Measurements from ENCODE around the gene MNT.

DNA sequence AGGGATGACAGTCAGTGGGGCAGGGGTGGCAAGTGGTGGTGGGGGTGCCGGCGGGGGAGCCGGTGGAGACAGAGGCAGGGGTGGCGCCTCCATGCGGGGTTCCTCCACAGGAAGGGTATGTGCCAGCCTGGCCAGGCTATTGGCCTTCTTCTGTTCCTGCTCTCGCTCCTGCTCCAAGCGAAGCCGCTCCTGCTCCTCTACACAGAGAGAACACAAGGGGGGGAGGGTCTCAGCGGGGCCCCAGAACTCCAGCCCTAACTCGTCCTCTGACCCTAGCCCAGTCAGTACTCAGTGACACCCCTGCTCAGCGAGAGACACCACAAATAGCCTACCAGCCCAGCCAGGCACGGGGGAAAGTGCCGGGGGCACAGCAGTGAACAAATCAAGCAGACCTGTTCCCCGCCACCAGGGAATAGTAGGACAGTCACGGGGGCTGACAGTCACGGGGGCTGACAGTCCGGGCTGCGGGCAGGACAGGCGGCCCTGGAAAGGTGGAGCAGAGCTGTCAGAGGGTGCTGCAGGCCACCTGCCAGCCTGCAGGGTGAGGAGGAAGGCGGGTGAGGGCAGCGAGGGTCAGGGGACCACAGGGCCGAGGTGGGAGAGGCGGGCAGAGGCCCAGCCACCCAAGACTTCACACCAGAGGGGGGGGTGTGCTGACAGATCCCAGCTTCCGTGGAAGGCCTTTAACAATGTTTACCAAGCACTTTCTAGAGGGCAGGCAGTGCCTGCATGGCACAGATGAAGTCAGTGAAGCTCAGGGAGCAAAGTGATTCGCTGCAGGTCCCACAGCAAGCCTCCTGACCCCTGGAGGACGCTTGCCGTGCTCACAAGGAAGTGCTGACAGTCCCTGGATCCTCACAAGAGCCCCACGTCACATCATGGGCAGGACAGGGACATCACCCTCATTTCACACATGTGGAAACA lies 5.3 kb downstream of the MNT start:
- TF ChIP-seq, protein P1, sequence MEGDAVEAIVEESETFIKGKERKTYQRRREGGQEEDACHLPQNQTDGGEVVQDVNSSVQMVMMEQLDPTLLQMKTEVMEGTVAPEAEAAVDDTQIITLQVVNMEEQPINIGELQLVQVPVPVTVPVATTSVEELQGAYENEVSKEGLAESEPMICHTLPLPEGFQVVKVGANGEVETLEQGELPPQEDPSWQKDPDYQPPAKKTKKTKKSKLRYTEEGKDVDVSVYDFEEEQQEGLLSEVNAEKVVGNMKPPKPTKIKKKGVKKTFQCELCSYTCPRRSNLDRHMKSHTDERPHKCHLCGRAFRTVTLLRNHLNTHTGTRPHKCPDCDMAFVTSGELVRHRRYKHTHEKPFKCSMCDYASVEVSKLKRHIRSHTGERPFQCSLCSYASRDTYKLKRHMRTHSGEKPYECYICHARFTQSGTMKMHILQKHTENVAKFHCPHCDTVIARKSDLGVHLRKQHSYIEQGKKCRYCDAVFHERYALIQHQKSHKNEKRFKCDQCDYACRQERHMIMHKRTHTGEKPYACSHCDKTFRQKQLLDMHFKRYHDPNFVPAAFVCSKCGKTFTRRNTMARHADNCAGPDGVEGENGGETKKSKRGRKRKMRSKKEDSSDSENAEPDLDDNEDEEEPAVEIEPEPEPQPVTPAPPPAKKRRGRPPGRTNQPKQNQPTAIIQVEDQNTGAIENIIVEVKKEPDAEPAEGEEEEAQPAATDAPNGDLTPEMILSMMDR (IDR thresholded peaks at IDR 0.05): peak in 2 of 6 experiments; percentile 12 to 27
- TF ChIP-seq EP300 (IDR thresholded peaks at IDR 0.05): peak in 1 of 4 donors; percentile 35
